ENCODE data around the gene RASSF3.
A peak's percentile ranks its signal among the peaks of the same experiment; 100 is the strongest.

RASSF3 gene

DNA sequence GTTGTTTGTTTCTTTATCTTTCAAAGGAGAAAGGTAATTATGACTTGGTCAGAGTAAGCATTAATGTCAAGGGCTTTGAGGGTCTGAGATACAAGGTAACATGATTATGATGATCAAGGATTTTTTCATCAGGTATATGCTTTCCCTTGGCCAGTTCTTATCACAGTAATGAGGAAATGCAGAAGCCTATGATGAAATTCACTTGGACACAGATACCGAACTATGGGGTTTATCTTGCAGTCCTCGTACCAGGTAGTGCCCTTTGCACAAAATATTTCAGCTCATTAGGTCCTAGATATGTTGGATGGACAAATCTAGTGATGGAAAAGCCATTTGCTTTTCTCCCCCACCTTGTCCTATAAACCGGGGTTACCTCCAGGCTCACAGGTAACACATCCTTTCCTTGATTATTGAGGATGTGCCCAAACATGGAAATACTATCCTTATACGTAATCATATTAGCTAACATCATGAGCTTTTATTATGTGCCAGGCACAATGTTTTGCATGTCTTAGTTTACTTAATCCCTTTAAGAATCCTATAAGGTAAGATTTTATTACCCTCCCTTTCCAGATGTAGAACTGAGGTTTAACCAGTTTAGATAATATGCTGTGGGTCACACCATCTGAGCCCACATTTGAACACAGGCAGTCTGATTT is 7.0 kb upstream of the RASSF3 start:
- Histone ChIP-seq H3K9me3 (ENCODE audit: control insufficient read depth, low read length) (no peaks in the 10 kb centered on the region), H3K27me3 (ENCODE audit: control insufficient read depth in 1 of 2, insufficient read depth in 1 of 2, low read length in 2 of 2) (no peaks in the 10 kb centered on the region), H3K36me3 (ENCODE audit: control insufficient read depth in 1 of 2, insufficient read depth in 2 of 2, low read depth in 1 of 2, low read length in 2 of 2) (no peaks in the 10 kb centered on the region), H3K18ac (ENCODE audit: low read depth in 1 of 2, low read length in 2 of 2) (no peak overlapping the region), H2BK120ac (ENCODE audit: low read depth, low read length) (no peak overlapping the region), H4K8ac (ENCODE audit: low read length) (no peak overlapping the region), H3K4me1 (ENCODE audit: control insufficient read depth, insufficient read depth, low read depth, low read length) (no peaks in the 10 kb centered on the region), H2AK5ac (ENCODE audit: low read length, severe bottlenecking) (no peak overlapping the region), H2AFZ (ENCODE audit: low read depth, low read length) (no peak overlapping the region), H4K91ac (ENCODE audit: low read length) (no peak overlapping the region), H3K79me1 (replicated peaks; ENCODE audit: low read length, poor library complexity, severe bottlenecking) (no peaks in the 10 kb centered on the region), H3K4ac (ENCODE audit: low read depth in 1 of 2, low read length in 2 of 2) (no peak overlapping the region), H3K27ac (ENCODE audit: low read length, poor library complexity, severe bottlenecking) (no peak overlapping the region), H3K9ac (ENCODE audit: low read length) (no peak overlapping the region), H3K14ac (ENCODE audit: low read length in 2 of 2) (no peak overlapping the region), H2BK5ac (ENCODE audit: low read depth, low read length, poor library complexity, severe bottlenecking) (no peak overlapping the region), H3K4me3 (ENCODE audit: insufficient read depth in 1 of 2, low read depth in 1 of 2, low read length in 2 of 2) (no peak overlapping the region), H3K4me2 (ENCODE audit: low read length, poor library complexity, severe bottlenecking) (no peak overlapping the region), H2BK12ac (ENCODE audit: low read length in 2 of 2) (no peak overlapping the region), H3K23ac (ENCODE audit: low read length in 2 of 2) (no peak overlapping the region), H2BK15ac (ENCODE audit: low read depth, poor library complexity, severe bottlenecking) (no peak overlapping the region)
- 88% methylated on average over 2 of the region's 4 CpGs for WGBS
- DNase-seq = no peak

DNA sequence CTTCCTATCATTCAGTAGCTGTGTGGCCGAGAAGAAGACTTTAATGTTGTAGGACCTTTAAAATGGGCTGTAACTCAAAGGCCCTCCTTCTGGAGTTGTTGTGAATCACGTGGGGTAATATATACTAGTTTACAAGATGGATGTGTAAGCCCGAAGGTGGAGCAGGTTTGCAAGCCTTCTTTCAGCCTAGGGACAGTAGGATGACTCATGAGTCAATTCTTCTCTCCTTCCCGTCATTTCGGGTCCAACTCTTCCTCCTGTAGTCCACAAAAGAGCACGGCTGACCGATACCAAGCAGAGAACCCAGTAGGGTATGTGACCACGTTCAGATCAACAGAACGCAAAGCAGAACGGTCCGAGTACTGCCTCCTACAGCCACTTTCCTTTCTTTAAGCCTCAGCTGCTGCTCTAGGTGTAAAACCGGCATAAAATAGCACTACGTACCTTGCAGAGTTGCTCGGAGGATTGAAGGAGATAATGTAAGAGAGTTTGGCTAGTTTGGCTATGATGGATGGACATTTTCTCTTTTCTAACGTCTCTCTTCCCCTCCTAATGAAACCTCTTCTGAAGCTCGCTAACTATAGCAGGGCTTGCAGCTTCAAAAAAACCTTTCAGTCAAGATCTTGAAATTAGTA is 1.3 kb upstream of the RASSF3 start:
- Histone ChIP-seq H3K18ac (ENCODE audit: low read depth in 1 of 2, low read length in 2 of 2) (peak overlapping the region; percentile 67 to 77), H3K9me3 (ENCODE audit: control insufficient read depth, low read length) (no peaks in the 10 kb centered on the region), H3K9ac (ENCODE audit: low read length) (peak overlapping the region; percentile 60)

DNA sequence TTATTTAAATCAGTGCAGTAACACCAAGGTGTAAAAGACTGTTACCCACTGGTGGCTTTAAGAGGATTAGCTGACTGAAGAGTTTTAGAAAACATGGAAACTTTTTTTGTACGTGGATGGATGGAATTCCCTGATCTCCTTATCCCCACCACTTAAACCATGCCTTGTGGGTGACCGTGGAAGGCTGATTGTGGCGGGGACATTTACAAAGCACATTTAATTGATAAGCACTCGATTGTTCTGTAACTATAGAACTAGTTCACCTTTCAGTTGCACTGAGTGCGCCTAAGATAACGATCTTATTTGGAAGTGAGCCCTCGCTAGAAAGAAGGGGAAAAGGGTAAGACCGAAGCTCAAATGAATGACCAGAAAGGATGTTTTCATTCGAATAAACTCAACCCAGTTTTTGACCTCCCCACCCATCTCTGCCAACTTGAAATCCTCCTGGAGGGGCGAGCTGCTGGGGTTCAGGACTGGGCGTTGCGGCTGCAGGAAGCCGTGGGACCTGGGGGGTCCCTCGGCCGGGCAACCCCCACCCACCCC is 688 bp upstream of the RASSF3 start:
- no peaks in the 10 kb centered on the region for H3K36me3 ChIP-seq (ENCODE audit: control insufficient read depth in 1 of 2, insufficient read depth in 2 of 2, low read depth in 1 of 2, low read length in 2 of 2)
- peak overlapping the region; percentile 74 to 78 for H3K4me3 ChIP-seq (ENCODE audit: insufficient read depth in 1 of 2, low read depth in 1 of 2, low read length in 2 of 2)
- H2AFZ ChIP-seq (ENCODE audit: low read depth, low read length) = no peak overlapping the region
- no peak overlapping the region for H3K23ac ChIP-seq (ENCODE audit: low read length in 2 of 2)
- H3K79me1 ChIP-seq (replicated peaks; ENCODE audit: low read length, poor library complexity, severe bottlenecking) = no peaks in the 10 kb centered on the region
- H2BK15ac ChIP-seq (ENCODE audit: low read depth, poor library complexity, severe bottlenecking) = peak overlapping the region; percentile 93
- H3K18ac ChIP-seq (ENCODE audit: low read depth in 1 of 2, low read length in 2 of 2) = peak overlapping the region; percentile 86 to 93
- H4K91ac ChIP-seq (ENCODE audit: low read length) = peak overlapping the region; percentile 61
- peak overlapping the region in 1 of 2 experiments; percentile 91 for H3K4ac ChIP-seq (ENCODE audit: low read depth in 1 of 2, low read length in 2 of 2)
- H2BK5ac ChIP-seq (ENCODE audit: low read depth, low read length, poor library complexity, severe bottlenecking) = peak overlapping the region; percentile 24
- no peak overlapping the region for H2BK12ac ChIP-seq (ENCODE audit: low read length in 2 of 2)
- WGBS = 0% methylated on average over 9 of the region's 15 CpGs
- H3K4me2 ChIP-seq (ENCODE audit: low read length, poor library complexity, severe bottlenecking) = peak overlapping the region; percentile 81
- H2AK5ac ChIP-seq (ENCODE audit: low read length, severe bottlenecking) = no peak overlapping the region
- H3K27me3 ChIP-seq (ENCODE audit: control insufficient read depth in 1 of 2, insufficient read depth in 1 of 2, low read length in 2 of 2) = no peaks in the 10 kb centered on the region
- H3K9me3 ChIP-seq (ENCODE audit: control insufficient read depth, low read length) = no peaks in the 10 kb centered on the region
- peak overlapping the region; percentile 80 for H3K27ac ChIP-seq (ENCODE audit: low read length, poor library complexity, severe bottlenecking)
- peak; percentile 60 for DNase-seq
- H3K4me1 ChIP-seq (ENCODE audit: control insufficient read depth, insufficient read depth, low read depth, low read length) = peaks cover 1% of the 10 kb centered on the region
- H3K9ac ChIP-seq (ENCODE audit: low read length) = peak overlapping the region; percentile 60
- H4K8ac ChIP-seq (ENCODE audit: low read length) = peak overlapping the region; percentile 85
- no peak overlapping the region for H3K14ac ChIP-seq (ENCODE audit: low read length in 2 of 2)
- H2BK120ac ChIP-seq (ENCODE audit: low read depth, low read length) = peak overlapping the region; percentile 95

More for the DNA sequence above, 1.3 kb upstream of the RASSF3 start:
- Histone ChIP-seq H2AFZ (ENCODE audit: low read depth, low read length) (no peak overlapping the region), H4K91ac (ENCODE audit: low read length) (peak overlapping the region; percentile 11), H3K4ac (ENCODE audit: low read depth in 1 of 2, low read length in 2 of 2) (peak overlapping the region in 1 of 2 experiments; percentile 77), H3K4me3 (ENCODE audit: insufficient read depth in 1 of 2, low read depth in 1 of 2, low read length in 2 of 2) (peak overlapping the region in 1 of 2 experiments; percentile 74), H2BK12ac (ENCODE audit: low read length in 2 of 2) (no peak overlapping the region), H2BK15ac (ENCODE audit: low read depth, poor library complexity, severe bottlenecking) (no peak overlapping the region), H3K27me3 (ENCODE audit: control insufficient read depth in 1 of 2, insufficient read depth in 1 of 2, low read length in 2 of 2) (no peaks in the 10 kb centered on the region), H3K4me1 (ENCODE audit: control insufficient read depth, insufficient read depth, low read depth, low read length) (peaks cover 1% of the 10 kb centered on the region), H3K27ac (ENCODE audit: low read length, poor library complexity, severe bottlenecking) (peak overlapping the region; percentile 80), H3K23ac (ENCODE audit: low read length in 2 of 2) (no peak overlapping the region), H2BK5ac (ENCODE audit: low read depth, low read length, poor library complexity, severe bottlenecking) (no peak overlapping the region), H4K8ac (ENCODE audit: low read length) (peak overlapping the region; percentile 27), H2BK120ac (ENCODE audit: low read depth, low read length) (no peak overlapping the region), H3K14ac (ENCODE audit: low read length in 2 of 2) (no peak overlapping the region), H2AK5ac (ENCODE audit: low read length, severe bottlenecking) (no peak overlapping the region), H3K36me3 (ENCODE audit: control insufficient read depth in 1 of 2, insufficient read depth in 2 of 2, low read depth in 1 of 2, low read length in 2 of 2) (no peaks in the 10 kb centered on the region), H3K79me1 (replicated peaks; ENCODE audit: low read length, poor library complexity, severe bottlenecking) (no peaks in the 10 kb centered on the region), H3K4me2 (ENCODE audit: low read length, poor library complexity, severe bottlenecking) (peak overlapping the region; percentile 81)
- 0% methylated on average over 9 of the region's 16 CpGs for WGBS
- DNase-seq = peak; percentile 80

DNA sequence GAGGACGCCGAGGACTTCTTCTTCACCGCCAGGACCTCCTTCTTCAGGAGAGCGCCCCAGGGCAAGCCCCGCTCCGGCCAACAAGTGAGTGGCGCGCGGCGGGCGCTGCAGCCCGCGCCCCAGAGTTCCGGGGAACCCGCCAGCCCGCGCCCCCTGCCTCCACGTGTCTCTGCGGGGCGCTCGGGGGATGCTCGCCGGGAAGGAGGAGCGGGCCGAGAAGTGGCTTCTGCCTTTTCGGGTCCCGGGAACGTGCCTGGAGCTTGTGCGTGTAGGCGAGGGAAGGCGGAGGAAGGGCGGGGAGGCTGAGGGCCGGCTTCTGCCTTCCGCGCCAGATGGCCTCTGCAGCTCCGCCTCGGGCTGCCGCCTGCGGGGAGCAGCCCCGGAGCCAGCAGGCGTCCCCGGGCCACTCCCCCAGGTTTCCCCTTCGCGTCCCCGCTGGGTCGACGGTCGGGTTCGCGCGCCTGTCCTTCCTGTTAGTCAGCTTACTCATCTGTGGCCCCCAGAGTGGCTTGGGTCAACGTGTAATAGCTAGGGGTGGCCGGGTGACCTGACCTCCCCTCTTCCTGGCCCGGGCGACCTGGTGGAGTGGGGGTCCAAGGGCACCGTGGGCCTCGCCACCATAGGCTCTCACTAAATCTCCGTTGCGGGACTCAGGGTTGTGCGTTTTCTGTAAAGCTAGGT is 505 bp downstream of the RASSF3 start:
- Histone ChIP-seq H3K14ac (ENCODE audit: low read length in 2 of 2) (peak overlapping the region; percentile 92 to 97), H4K8ac (ENCODE audit: low read length) (peak overlapping the region; percentile 64), H3K9ac (ENCODE audit: low read length) (peak overlapping the region; percentile 88), H3K4me2 (ENCODE audit: low read length, poor library complexity, severe bottlenecking) (peak overlapping the region; percentile 68), H3K4me3 (ENCODE audit: insufficient read depth in 1 of 2, low read depth in 1 of 2, low read length in 2 of 2) (peak overlapping the region; percentile 78 to 91), H4K91ac (ENCODE audit: low read length) (peak overlapping the region; percentile 82), H3K27ac (ENCODE audit: low read length, poor library complexity, severe bottlenecking) (peak overlapping the region; percentile 9), H3K23ac (ENCODE audit: low read length in 2 of 2) (peak overlapping the region in 1 of 2 experiments; percentile 17), H3K18ac (ENCODE audit: low read depth in 1 of 2, low read length in 2 of 2) (peak overlapping the region; percentile 86 to 93), H3K4me1 (ENCODE audit: control insufficient read depth, insufficient read depth, low read depth, low read length) (peaks cover 1% of the 10 kb centered on the region), H3K79me1 (replicated peaks; ENCODE audit: low read length, poor library complexity, severe bottlenecking) (no peaks in the 10 kb centered on the region), H2AK5ac (ENCODE audit: low read length, severe bottlenecking) (no peak overlapping the region), H2BK12ac (ENCODE audit: low read length in 2 of 2) (peak overlapping the region in 1 of 2 experiments; percentile 92), H3K36me3 (ENCODE audit: control insufficient read depth in 1 of 2, insufficient read depth in 2 of 2, low read depth in 1 of 2, low read length in 2 of 2) (no peaks in the 10 kb centered on the region), H2BK5ac (ENCODE audit: low read depth, low read length, poor library complexity, severe bottlenecking) (no peak overlapping the region), H2AFZ (ENCODE audit: low read depth, low read length) (peak overlapping the region; percentile 8), H3K27me3 (ENCODE audit: control insufficient read depth in 1 of 2, insufficient read depth in 1 of 2, low read length in 2 of 2) (no peaks in the 10 kb centered on the region), H2BK15ac (ENCODE audit: low read depth, poor library complexity, severe bottlenecking) (peak overlapping the region; percentile 93), H2BK120ac (ENCODE audit: low read depth, low read length) (peak overlapping the region; percentile 95), H3K4ac (ENCODE audit: low read depth in 1 of 2, low read length in 2 of 2) (peak overlapping the region; percentile 84 to 92), H3K9me3 (ENCODE audit: control insufficient read depth, low read length) (no peaks in the 10 kb centered on the region)
- peak; percentile 78 for DNase-seq
- WGBS = under 1% methylated on average over 59 of the region's 60 CpGs
